ENCODE results near the gene HECTD2.

DNA sequence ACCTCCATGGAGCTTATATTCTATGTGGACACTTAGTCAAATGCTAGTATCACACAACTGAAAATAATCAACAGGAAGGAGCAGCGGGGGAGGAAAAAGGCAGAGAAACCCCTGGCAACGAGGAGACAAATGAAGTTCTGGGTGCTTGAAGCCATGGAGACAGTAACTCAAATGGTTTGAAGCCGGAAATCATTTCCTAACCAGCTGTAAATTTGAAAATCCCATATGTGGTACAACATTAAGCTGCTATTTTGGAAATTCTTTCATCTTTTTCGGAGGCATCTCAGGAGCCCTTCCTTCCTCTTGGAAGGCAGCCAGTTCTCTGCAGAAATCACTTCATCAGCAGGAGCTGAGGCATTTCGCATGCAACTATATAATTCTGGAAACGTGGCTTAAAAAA is 131.3 kb downstream of the HECTD2 start:
- TF ChIP-seq CTCF (IDR thresholded peaks at IDR 0.05; ENCODE audit: low read depth, low read length) (no peak), POLR2A (IDR thresholded peaks at IDR 0.05; ENCODE audit: extremely low read depth, insufficient read length) (no peak), MAX (IDR thresholded peaks at IDR 0.05; ENCODE audit: low read depth, low read length) (no peak)
